Cardiac muscle cell (in vitro differentiated cells and primary cell): ENCODE results near the gene UBE3C. TPM values are rescaled to one million over a fixed set of nuclear protein-coding genes. Genes with fewer than 3 reads are reported as not detected.

Experiments used
- DNase-seq, 2 donors: peaks; one replicate each; pipeline versions ENCODE4 v3.0.0 to v3.0.0-alpha.2; 2010 to 2017; ENCODE audit warnings: low read depth in 1 of 2, low spot score in 1 of 2
- H3K27ac ChIP-seq: fragments of 200-600 bp; sonication (generic); 2 replicates; pipeline ENCODE4 v1.5.1; 2016
- H3K27me3 ChIP-seq: fragments of 200-600 bp; sonication (generic); 2 replicates; pipeline ENCODE4 v1.6.0; 2016; ENCODE audit warnings: control low read depth
- H3K36me3 ChIP-seq: fragments of 200-600 bp; sonication (generic); 2 replicates; pipeline ENCODE4 v1.5.1; 2016; ENCODE audit warnings: control low read depth
- H3K4me1 ChIP-seq: fragments of 200-600 bp; sonication (generic); 2 replicates; pipeline ENCODE4 v1.8.1; 2017; ENCODE audit warnings: low read depth, mild to moderate bottlenecking, mixed run types
- H3K4me3 ChIP-seq: fragments of 200-600 bp; sonication (generic); 2 replicates; pipeline ENCODE4 v1.5.1; 2016; ENCODE audit warnings: mild to moderate bottlenecking
- H3K9me3 ChIP-seq: fragments of 200-600 bp; sonication (generic); 2 replicates; pipeline ENCODE4 v1.5.1; 2017; ENCODE audit warnings: low read depth, mild to moderate bottlenecking, control low read depth
- polyA plus RNA-seq: library from polyadenylated mRNA; unstranded; fragments of >200 nt; fragmentation: Nextera tagmentation; extraction: Ambion mirVana; gene quantifications from 2 replicates; pipeline ENCODE4 v1.2.1, GENCODE V29; 2016
- total RNA-seq: library from RNA; depleted of rRNA; stranded (reverse); fragments of >200 nt; gene quantifications from 2 replicates; pipeline ENCODE4 v1.2.3, GENCODE V29; 2016
- TF ChIP-seq, protein P1 (sequence below): IDR thresholded peaks from 2 replicates; pipeline ENCODE4 v1.5.1; 2012; ENCODE audit warnings: low read depth, mild to moderate bottlenecking, low read length

UBE3C gene
- total and polyA plus RNA-seq, 2 experiments from 2014 or later: 24.4 to 33.1 TPM

DNA sequence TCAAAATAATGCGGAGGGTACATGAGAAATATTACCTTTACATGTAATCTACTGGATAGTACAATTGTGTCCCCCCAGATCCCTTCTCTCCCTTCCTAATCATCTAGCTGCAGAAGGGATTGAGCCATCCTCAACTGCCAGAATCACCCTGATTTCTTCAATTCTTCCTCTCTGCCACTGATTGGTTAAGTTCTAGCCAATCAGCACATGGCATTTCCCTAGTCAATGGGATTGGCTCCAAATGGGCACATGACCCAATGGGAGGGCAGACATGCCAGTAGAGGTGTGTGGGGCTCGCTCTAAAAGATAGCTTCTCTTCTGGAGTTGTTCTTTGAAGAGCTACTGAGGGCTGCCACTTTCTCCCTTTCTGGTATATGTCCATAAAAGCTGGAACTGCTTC, 20.9 kb upstream of the UBE3C start:
- H3K36me3 ChIP-seq: no peaks in the 10 kb centered on the region
- TF ChIP-seq, protein P1, sequence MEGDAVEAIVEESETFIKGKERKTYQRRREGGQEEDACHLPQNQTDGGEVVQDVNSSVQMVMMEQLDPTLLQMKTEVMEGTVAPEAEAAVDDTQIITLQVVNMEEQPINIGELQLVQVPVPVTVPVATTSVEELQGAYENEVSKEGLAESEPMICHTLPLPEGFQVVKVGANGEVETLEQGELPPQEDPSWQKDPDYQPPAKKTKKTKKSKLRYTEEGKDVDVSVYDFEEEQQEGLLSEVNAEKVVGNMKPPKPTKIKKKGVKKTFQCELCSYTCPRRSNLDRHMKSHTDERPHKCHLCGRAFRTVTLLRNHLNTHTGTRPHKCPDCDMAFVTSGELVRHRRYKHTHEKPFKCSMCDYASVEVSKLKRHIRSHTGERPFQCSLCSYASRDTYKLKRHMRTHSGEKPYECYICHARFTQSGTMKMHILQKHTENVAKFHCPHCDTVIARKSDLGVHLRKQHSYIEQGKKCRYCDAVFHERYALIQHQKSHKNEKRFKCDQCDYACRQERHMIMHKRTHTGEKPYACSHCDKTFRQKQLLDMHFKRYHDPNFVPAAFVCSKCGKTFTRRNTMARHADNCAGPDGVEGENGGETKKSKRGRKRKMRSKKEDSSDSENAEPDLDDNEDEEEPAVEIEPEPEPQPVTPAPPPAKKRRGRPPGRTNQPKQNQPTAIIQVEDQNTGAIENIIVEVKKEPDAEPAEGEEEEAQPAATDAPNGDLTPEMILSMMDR: no peak
- no peaks in the 10 kb centered on the region for H3K4me1 ChIP-seq
- H3K27me3 ChIP-seq: no peaks in the 10 kb centered on the region
- no peaks in the 10 kb centered on the region for H3K9me3 ChIP-seq
- no peak for DNase-seq
- H3K27ac ChIP-seq: no peak overlapping the region
- H3K4me3 ChIP-seq: no peak overlapping the region

DNA sequence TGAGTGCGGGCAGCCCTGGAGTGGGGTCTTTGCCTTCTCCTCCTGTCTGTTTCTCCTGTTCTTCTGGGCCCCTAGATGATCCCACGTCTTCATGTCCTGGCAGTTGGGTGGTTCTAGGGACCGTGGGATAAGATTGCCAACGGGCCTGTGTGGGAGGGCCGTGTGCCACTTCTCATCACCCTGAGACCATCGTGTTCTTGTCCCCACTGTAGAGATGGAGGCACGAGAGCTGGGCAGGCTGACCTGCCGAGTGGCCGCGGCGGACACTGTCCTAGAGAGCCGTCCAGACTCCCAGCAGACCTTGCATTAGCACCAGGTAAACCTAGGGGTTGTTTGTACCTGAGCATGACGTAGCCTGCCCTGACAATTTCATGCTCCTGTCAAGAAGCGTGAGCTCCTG, 18.5 kb upstream of the UBE3C start:
- DNase-seq: no peak
- Histone ChIP-seq H3K27me3 (no peaks in the 10 kb centered on the region), H3K4me1 (no peaks in the 10 kb centered on the region), H3K36me3 (no peaks in the 10 kb centered on the region), H3K27ac (no peak overlapping the region), H3K9me3 (no peaks in the 10 kb centered on the region), H3K4me3 (no peak overlapping the region)
- TF ChIP-seq, protein P1: no peak

GRCh38 chr7:157121184-157121715, 17.5 kb upstream of the UBE3C start:
- TF ChIP-seq, protein P1: no peak
- H3K4me1 ChIP-seq: no peaks in the 10 kb centered on the region
- H3K4me3 ChIP-seq: no peak overlapping the region
- no peak overlapping the region for H3K27ac ChIP-seq
- H3K27me3 ChIP-seq: no peaks in the 10 kb centered on the region
- no peaks in the 10 kb centered on the region for H3K36me3 ChIP-seq
- DNase-seq: no peak
- no peaks in the 10 kb centered on the region for H3K9me3 ChIP-seq

DNA sequence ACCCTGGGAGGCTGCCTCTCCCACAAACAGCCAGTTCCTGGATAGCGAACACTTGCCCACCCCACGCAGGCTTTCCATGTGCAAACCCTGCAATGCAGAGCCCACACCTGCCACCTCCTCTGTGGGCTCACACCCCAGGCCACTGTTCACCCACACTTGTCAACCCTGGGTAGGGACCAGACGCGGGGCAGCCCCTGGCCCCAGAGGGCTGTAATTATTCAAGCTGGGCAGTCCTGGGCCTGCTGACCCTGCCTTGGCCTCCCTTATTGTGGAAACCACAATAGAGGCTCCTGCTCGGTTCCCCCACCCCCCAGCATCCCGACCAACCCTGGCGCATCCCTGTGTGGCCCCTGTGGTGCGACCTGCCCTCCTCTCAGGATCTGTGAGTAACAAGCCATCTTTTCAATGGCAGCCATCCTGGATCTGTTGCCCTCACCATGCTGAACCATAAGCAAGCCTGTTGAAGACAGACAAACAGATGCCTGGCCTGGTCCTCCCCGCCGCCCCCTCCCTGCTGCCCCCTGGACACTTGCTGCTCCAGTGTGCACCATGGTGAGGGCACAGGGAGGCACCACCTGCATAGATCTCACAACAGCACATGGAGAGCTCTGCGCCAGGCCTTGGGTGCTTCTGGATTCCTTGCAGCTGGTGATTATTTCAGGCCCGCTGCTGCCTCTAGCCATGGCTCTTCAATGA, 15.8 kb upstream of the UBE3C start:
- no peaks in the 10 kb centered on the region for H3K27me3 ChIP-seq
- DNase-seq: no peak

DNA sequence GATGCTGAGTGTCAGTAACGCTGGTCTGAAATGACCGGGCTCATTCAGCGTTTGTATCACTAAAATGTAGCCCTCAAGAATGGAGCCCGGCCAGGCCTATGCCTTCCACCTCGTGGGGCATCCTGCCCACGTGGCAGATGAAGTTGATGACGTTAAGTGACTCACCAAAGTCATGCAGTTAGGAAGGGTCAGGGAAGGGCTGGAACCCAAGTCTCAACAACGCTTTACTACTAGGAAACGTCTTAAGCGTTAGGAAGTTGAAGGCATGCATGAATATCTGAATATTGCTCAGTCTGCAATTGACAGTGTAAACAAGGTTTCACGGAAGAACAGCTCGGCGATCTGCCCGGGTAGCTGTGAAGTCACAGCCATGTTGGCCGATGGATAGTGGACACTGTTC, 14.0 kb upstream of the UBE3C start:
- H3K27ac ChIP-seq: no peak overlapping the region
- DNase-seq: no peak
- H3K4me1 ChIP-seq: no peaks in the 10 kb centered on the region
- H3K4me3 ChIP-seq: no peak overlapping the region
- no peaks in the 10 kb centered on the region for H3K9me3 ChIP-seq
- H3K36me3 ChIP-seq: no peaks in the 10 kb centered on the region
- TF ChIP-seq, protein P1: no peak
- no peaks in the 10 kb centered on the region for H3K27me3 ChIP-seq

More for the DNA sequence above, 15.8 kb upstream of the UBE3C start:
- no peak overlapping the region for H3K27ac ChIP-seq
- no peaks in the 10 kb centered on the region for H3K9me3 ChIP-seq
- no peak overlapping the region for H3K4me3 ChIP-seq
- no peaks in the 10 kb centered on the region for H3K4me1 ChIP-seq
- TF ChIP-seq, protein P1: no peak
- no peaks in the 10 kb centered on the region for H3K36me3 ChIP-seq
